ENCODE measurements around the gene GRPEL1. TPM values are rescaled to one million over a fixed set of nuclear protein-coding genes. Genes with fewer than 3 reads are reported as not detected.
"Not testable (repeated sequence)": the region's sequence is repeated elsewhere in the genome, so short reads cannot be mapped to it uniquely, and the experiment has no call there.

Gene GRPEL1
- polyA plus RNA-seq (ENCODE audit: insufficient read length in 12 of 12), result 10 to 100 TPM in 11 of 12 donors, not detected in 1; 26.6 to 60.8 (median 31.0) TPM
- long read RNA-seq, donor 1, transcript GRPEL1-201 (4 exons, 2,775 nt), result major isoform, 22 of 22 reads
- long read RNA-seq, donor 1, partial matches to known transcripts, result 0 of 22 reads
- long read RNA-seq, donor 1, other reads (novel, unspliced or antisense), result 0 of 22 reads
- long read RNA-seq, donor 2, transcript GRPEL1-201 (4 exons, 2,775 nt), result major isoform, 18 of 19 reads
- long read RNA-seq, donor 2, partial matches to known transcripts, result 0 of 19 reads
- long read RNA-seq, donor 2, other reads (novel, unspliced or antisense), result 0 of 19 reads
- long read RNA-seq, donor 3, transcript GRPEL1-201 (4 exons, 2,775 nt), result major isoform, 11 of 12 reads
- long read RNA-seq, donor 3, partial matches to known transcripts, result 0 of 12 reads
- long read RNA-seq, donor 3, other reads (novel, unspliced or antisense), result 0 of 12 reads
- long read RNA-seq, donor 4, transcript GRPEL1-201 (4 exons, 2,775 nt), result major isoform, 7 of 7 reads
- long read RNA-seq, donor 4, partial matches to known transcripts, result 0 of 7 reads
- long read RNA-seq, donor 4, other reads (novel, unspliced or antisense), result 0 of 7 reads
- long read RNA-seq, donor 5, transcript GRPEL1-201 (4 exons, 2,775 nt), result major isoform, 22 of 24 reads
- long read RNA-seq, donor 5, partial matches to known transcripts, result 0 of 24 reads
- long read RNA-seq, donor 5, other reads (novel, unspliced or antisense), result 0 of 24 reads
- long read RNA-seq, donor 6, transcript GRPEL1-201 (4 exons, 2,775 nt), result major isoform, 6 of 6 reads
- long read RNA-seq, donor 6, partial matches to known transcripts, result 0 of 6 reads
- long read RNA-seq, donor 6, other reads (novel, unspliced or antisense), result 0 of 6 reads
- long read RNA-seq, donor 7, transcript GRPEL1-201 (4 exons, 2,775 nt), result major isoform, 10 of 10 reads
- long read RNA-seq, donor 7, partial matches to known transcripts, result 0 of 10 reads
- long read RNA-seq, donor 7, other reads (novel, unspliced or antisense), result 0 of 10 reads
- long read RNA-seq, donor 8, transcript GRPEL1-201 (4 exons, 2,775 nt), result major isoform, 27 of 28 reads
- long read RNA-seq, donor 8, partial matches to known transcripts, result 0 of 28 reads
- long read RNA-seq, donor 8, other reads (novel, unspliced or antisense), result 0 of 28 reads
- long read RNA-seq, donor 9, transcript GRPEL1-201 (4 exons, 2,775 nt), result major isoform, 14 of 15 reads
- long read RNA-seq, donor 9, partial matches to known transcripts, result 0 of 15 reads
- long read RNA-seq, donor 9, other reads (novel, unspliced or antisense), result 0 of 15 reads
- long read RNA-seq, donor 10, transcript GRPEL1-201 (4 exons, 2,775 nt), result major isoform, 19 of 19 reads
- long read RNA-seq, donor 10, partial matches to known transcripts, result 0 of 19 reads
- long read RNA-seq, donor 10, other reads (novel, unspliced or antisense), result 0 of 19 reads
- long read RNA-seq, donor 11, transcript GRPEL1-201 (4 exons, 2,775 nt), result major isoform, 21 of 21 reads
- long read RNA-seq, donor 11, partial matches to known transcripts, result 0 of 21 reads
- long read RNA-seq, donor 11, other reads (novel, unspliced or antisense), result 0 of 21 reads

- DNase-seq, result peak; percentile 100
Observed at GRCh38 chr4:7067452-7068278, at the start of gene GRPEL1. GRPEL1 (minus strand) TSS chr4:7068064; CDS start chr4:7068032, 32 bp downstream.

- DNase-seq, result no peak
Observed at GRCh38 chr4:7116705-7117104, 48.8 kb upstream of the GRPEL1 start.

DNA sequence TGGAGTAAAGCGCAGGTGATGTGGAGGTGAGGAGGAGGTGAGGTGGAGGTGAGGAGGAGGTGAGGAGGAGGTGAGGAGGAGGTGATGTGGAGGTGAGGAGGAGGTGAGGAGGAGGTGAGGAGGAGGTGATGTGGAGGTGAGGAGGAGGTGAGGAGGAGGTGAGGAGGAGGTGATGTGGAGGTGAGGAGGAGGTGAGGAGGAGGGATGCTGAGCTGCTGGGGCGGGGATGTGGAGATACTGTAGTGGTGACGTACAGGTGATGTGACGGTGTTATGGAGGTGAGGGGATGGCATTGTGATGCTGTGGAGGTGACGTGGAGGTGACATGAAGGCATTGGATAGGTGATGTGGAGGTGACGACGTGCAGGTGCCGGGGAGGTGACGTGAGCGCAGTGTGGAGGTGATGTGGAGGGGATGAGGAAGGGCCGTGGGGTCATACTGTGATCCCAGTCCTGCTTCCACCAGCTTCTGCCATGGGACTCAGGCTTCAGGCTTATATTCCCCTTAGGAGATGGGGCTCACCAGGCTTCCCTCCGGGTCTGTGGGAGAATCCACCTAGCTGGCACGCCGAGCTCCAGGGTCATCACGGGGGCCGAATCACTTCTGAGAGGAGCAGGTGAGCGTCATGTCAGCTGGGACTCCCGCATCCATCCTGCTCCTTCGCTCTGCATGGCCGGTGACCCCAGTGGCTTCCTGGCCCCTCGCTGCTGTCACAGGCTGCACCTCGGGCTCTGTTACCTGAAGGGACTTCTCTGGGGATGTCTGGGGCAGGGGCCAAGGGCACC is 47.9 kb upstream of the GRPEL1 start:
- DNase-seq, result no peak

- DNase-seq, result no peak
Observed at GRCh38 chr4:7112656-7113055, 44.8 kb upstream of the GRPEL1 start.

- no peak for DNase-seq
Observed at GRCh38 chr4:7111441-7111840, 43.6 kb upstream of the GRPEL1 start.

DNA sequence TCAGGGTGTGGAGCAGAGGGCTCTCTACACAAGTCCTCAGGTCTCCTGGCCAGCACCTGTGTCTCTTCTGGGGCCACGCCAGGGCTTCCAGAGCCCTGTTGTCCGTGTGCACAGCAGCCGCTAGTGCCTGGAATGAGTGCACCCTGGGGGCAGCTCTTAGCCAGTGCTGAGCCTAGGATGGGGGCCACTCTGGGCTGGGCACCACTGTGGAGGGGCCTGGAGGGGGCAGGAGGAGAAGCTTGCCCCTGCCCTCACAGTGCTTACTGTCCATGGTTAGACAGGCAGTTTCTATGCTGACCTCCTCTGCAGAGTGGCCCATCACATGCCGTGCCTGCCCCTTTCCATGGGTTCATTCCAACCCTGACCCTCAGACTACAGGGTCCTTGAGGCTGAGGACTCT is 42.7 kb upstream of the GRPEL1 start:
- DNase-seq, result no peak

DNA sequence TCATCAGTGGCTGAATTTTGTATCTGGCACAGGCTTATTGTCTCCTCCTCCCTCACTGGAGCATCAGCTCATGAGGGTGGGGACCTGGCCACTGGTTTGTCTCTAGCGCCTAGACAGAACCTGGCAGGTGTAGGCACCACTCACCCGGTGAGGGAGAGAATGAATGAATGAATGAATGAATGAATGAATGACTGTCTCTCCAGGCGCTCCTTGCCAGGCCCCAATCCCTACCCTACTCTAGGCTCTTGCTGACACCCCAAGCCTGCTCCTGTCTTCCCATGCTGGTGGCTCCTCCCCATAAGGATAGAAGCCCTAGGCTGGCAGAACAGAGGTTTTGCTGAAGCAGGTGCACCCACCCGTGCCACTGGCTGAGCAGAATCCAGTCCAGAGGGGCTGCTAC is 41.3 kb upstream of the GRPEL1 start:
- no peak for DNase-seq

- DNase-seq, result no peak
Observed at GRCh38 chr4:7108660-7109059, 40.8 kb upstream of the GRPEL1 start.

DNA sequence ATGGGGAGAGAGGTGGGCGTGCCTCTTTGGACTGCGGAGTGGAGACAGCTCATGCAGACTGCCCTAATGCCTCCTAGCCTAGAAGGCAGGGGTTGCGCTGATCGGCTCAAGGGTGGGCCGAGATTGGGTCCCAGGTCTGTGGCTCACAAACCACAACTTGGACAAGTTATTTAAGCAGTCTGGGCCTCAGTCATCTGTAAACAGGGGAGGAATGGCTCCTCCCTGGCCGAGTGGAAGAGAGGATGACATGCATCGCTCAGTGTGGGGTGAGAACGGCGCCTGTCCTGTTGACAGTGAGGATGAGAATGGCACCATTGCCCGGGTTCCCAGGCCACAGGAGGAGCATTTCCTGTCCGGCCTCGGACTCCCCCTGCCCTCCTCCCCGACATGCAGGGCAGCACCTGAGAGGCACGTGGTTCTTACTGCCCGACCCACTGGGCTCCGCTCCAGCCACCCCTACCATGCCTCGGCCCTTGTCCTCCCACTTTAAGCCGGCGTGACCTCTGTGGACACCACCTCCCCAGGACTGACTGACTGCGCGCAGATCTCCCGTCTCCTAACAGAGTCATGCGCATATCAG is 40.3 kb upstream of the GRPEL1 start:
- no peak for DNase-seq

DNA sequence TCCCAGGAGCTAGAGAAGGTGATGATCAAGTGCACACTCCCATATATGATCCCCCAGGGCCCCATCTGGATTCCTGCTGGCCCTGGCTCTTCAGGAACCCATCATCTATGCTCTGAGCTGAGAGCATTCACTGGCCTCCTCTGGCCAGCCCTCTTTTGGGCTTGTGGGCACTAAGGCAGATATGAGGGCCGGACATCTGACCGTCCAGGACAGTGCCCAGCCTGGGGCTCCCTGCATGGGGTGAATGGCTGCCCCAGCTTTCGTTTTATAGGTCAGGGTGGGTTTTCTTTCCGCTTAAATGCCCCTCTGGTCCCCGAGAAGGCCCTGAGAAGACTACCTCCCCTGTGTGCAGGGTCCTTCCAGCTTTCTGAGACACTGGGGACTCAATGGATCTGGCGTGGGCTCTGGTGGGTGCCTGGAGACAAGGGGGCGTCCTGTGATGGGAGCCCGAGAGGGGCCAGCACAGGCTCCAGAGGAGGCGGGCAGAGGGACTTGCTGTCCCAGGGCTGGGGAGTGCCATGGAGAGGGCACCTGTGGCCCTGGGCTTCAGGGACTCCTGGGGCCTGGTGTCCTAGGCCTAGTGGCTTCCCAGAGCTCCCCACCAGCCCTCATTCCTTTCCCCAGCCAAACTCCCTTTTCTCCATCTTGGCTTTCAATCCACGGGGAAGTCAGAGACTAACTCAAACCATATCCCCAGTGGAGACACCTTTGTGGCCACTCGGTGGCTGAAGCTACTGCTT is 39.5 kb upstream of the GRPEL1 start:
- DNase-seq, result no peak

- no peak for DNase-seq
Observed at GRCh38 chr4:7105276-7105675, 37.4 kb upstream of the GRPEL1 start.

GRCh38 chr4:7104366-7105031 is 36.6 kb upstream of the GRPEL1 start:
- no peak for DNase-seq

DNA sequence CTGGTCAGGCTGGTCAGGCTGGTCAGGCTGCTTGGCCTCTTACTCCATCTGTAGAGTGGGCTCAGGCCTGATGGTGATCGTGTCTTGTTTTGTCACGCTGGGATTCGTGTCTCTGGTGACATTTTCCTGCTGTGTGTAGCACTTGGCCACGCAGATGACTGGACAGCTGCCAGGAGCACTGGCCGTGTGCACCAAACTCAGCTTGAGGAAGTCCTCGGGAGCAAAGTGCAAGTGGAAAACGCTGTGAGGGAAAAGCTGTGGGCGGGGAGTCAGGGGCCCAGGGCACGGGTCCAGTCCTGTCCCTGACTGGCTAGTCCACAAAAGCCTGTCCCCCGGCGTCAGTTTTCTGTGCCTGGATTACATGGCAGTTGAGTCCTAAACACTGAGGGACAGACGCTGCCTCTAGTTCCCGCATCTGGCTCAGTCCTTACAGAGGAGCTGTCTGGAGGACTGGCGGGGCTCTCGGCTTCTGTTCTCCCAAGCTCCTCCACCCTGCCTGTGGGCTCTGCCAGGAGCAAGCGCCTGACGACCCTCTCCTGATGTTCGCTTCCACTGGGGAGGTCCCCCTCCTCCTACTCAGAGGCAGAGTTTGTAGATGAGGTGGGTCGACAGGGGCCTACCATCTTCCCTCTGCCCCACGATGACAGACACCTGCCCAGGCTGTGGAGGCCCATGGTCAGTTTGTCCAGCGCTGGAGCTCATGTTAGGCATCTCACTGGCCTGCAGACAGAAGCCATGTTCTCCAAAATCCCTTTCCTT is 35.9 kb upstream of the GRPEL1 start:
- peak; percentile 75 for DNase-seq

GRCh38 chr4:7103031-7103606 is 35.3 kb upstream of the GRPEL1 start:
- DNase-seq, result peak; percentile 66

DNA sequence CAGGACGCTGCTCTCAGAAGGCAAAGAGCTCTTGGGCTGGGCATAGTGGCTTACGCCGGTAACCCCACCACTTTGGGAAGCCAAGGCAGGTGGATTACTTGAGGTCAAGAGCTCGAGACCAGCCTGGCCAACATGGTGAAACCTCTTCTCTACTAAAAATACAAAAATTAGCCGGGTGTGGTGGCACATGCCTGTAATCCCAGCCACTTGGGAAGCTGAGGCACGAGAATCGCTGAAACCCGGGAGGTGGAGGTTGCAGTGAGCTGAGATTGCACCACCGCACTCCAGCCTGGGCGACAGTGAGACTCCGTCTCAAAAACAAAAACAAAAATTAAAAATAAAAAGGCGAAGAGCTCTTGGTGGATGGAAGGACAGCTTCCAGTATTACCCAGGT is 34.6 kb upstream of the GRPEL1 start:
- DNase-seq, result not testable (repeated sequence)

DNA sequence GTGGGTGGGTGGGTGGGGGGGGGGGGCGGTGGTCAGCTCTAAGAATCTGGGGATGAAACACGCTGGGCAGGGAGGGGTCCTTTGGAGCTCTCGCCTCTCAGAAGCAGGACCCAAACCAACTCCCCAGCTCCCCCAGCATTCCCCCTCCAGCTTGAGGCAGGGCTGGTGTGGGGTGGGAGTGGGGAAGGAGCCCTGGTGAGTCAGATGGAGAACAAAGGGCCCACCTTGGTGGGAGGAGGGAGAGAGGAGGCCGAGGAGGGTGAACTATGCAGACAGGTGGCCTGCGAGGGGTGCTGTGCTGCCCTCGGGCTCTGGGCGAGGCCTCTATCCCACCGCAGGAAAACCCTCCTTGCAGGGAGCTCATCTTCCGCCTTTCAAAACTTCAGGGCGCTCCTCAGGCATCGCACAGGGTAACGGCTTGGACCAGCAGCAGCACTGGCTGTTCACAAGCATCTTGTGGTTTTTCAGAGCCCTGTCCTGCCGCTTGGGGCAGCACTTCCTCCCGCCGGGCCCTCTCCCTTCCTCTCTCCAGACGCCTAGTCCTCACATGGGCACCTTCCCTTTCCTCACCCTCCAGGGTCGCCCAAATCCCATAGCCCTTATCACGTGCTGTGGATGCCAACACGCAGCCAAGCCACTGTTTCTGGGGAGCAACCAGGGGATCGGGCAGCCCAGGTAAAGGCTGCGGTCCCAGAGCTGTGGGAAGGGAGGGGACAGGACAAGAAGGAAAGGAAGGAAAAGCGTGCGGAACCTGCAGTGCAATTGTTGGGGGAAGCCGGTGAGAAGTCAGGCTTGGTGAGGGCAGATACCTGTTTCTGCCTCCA is 34.0 kb upstream of the GRPEL1 start:
- DNase-seq, result peak; percentile 41
